Measurements from ENCODE around the gene FAM110C. TPM values are rescaled to one million over a fixed set of nuclear protein-coding genes. Genes with fewer than 3 reads are reported as not detected.
"Not testable (repeated sequence)": the region's sequence is repeated elsewhere in the genome, so short reads cannot be mapped to it uniquely, and the experiment has no call there.

FAM110C gene
- total RNA-seq, 1 experiment from 2014 or later = 10.3 TPM

DNA sequence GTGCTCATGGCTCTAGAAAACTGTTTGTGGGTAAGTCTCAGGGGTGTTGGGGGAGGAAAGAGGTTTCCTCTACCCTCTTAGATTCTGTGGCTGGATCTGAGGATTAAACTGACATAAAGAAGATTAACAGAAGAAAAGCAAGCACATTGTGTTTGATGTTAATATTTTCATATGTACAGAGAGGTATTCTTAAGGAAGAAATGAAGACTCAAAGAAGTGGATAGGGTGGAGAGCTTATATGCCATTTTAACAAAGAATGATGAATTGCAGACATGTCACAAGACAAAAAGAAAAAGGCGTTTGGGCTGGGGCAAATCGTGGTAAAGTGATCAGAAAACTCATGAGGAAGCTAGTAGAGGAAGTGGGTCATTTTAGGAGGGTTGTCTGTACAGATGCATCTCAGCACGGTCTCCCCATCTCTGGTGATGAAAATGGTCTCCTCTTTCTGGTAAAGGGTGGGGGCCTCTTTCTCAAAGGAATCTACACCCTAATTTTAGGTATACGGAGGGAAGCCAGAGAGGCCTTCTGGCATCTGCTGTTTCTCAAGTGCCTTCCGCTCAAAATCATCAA, 17.8 kb downstream of the FAM110C start:
- no peaks in the 10 kb centered on the region for H3K9me3 Mint-ChIP-seq (ENCODE audit: unreplicated experiment)

DNA sequence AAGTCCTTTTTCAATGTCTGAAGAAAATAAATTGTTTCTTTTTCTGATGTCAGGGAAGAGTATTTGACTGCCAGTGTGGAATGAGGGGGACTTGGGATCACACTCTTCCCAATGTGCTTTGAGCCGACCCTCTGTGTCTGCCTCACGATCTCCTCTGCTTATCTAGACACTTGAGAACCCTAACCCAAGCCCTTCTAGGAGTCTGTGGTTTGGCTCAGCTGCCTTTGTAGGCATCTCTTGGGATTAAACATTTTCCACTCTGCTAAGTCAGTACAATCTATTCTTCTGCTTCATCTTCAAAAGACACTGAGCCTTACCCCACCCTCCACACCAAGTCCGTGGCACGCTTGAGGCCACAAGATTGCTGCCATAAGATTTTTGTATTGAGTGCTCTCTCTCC, 19.4 kb downstream of the FAM110C start:
- TF ChIP-seq, protein P1, sequence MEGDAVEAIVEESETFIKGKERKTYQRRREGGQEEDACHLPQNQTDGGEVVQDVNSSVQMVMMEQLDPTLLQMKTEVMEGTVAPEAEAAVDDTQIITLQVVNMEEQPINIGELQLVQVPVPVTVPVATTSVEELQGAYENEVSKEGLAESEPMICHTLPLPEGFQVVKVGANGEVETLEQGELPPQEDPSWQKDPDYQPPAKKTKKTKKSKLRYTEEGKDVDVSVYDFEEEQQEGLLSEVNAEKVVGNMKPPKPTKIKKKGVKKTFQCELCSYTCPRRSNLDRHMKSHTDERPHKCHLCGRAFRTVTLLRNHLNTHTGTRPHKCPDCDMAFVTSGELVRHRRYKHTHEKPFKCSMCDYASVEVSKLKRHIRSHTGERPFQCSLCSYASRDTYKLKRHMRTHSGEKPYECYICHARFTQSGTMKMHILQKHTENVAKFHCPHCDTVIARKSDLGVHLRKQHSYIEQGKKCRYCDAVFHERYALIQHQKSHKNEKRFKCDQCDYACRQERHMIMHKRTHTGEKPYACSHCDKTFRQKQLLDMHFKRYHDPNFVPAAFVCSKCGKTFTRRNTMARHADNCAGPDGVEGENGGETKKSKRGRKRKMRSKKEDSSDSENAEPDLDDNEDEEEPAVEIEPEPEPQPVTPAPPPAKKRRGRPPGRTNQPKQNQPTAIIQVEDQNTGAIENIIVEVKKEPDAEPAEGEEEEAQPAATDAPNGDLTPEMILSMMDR (IDR thresholded peaks at IDR 0.05; ENCODE audit: unreplicated experiment) = no peak
- Mint-ChIP-seq H3K4me1 (ENCODE audit: insufficient read depth, unreplicated experiment) (peaks cover 12% of the 10 kb centered on the region), H3K27me3 (ENCODE audit: insufficient read depth, unreplicated experiment) (no peaks in the 10 kb centered on the region), H3K36me3 (ENCODE audit: insufficient read depth, unreplicated experiment) (no peaks in the 10 kb centered on the region), H3K27ac (ENCODE audit: low read depth, unreplicated experiment) (no peak overlapping the region), H3K9me3 (ENCODE audit: unreplicated experiment) (no peaks in the 10 kb centered on the region), H3K4me3 (ENCODE audit: unreplicated experiment) (no peak overlapping the region)
- DNase-seq (ENCODE audit: unreplicated experiment) = no peak
- intact Hi-C loops (cut with micrococcal nuclease) = no loop called here
- no TSS peak for BruUV-seq (replicated peaks)
- CTCF ChIA-PET = interaction anchor here (1.4 to 4.1 kb wide), 2 partner anchors 9 to 116 kb away, joined by 4 to 29 read pairs; no protein-coding TSS in a partner anchor
- POLR2A ChIA-PET = no interaction called here

More for the DNA sequence above, 17.8 kb downstream of the FAM110C start:
- no peaks in the 10 kb centered on the region for H3K36me3 Mint-ChIP-seq (ENCODE audit: insufficient read depth, unreplicated experiment)
- H3K27me3 Mint-ChIP-seq (ENCODE audit: insufficient read depth, unreplicated experiment) = no peaks in the 10 kb centered on the region
- no TSS peak for BruUV-seq (replicated peaks)
- H3K27ac Mint-ChIP-seq (ENCODE audit: low read depth, unreplicated experiment) = no peak overlapping the region
- ChIA-PET POLR2A (interaction anchor here (1.1 to 1.8 kb wide), 5 partner anchors 12 to 114 kb away, joined by 5 to 9 read pairs (median 6); partner anchors contain the start of gene FAM110C), CTCF (interaction anchor here (1.3 to 4.1 kb wide), 2 partner anchors 10 to 16 kb away, joined by 3 to 29 read pairs; no protein-coding TSS in a partner anchor)
- peaks cover 16% of the 10 kb centered on the region for H3K4me1 Mint-ChIP-seq (ENCODE audit: insufficient read depth, unreplicated experiment)
- intact Hi-C loops (cut with micrococcal nuclease) = no loop called here
- no peak overlapping the region for H3K4me3 Mint-ChIP-seq (ENCODE audit: unreplicated experiment)
- TF ChIP-seq, protein P1 (IDR thresholded peaks at IDR 0.05; ENCODE audit: unreplicated experiment) = no peak
- DNase-seq (ENCODE audit: unreplicated experiment) = no peak

DNA sequence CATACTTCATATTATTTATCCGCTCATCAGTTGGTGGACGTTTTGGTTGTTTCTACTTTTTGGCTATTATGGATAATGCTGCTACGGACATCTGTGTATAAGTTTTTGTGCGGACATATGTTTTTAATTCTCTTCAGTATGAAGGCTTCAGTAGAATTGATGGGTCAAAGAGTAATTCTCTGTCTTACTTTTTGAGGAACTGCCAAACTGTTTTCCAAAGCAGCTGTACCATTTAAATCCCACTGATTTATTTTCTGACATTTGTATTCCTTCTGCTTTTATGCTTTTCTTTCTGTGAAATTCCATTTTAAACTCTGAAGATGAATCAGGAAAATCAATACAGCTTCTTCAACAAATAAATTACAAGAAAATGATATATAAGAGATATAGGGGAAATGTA, 20.8 kb downstream of the FAM110C start:
- Mint-ChIP-seq H3K4me1 (ENCODE audit: insufficient read depth, unreplicated experiment) (peaks cover 12% of the 10 kb centered on the region), H3K9me3 (ENCODE audit: unreplicated experiment) (no peaks in the 10 kb centered on the region), H3K27ac (ENCODE audit: low read depth, unreplicated experiment) (no peak overlapping the region), H3K27me3 (ENCODE audit: insufficient read depth, unreplicated experiment) (no peaks in the 10 kb centered on the region), H3K36me3 (ENCODE audit: insufficient read depth, unreplicated experiment) (no peaks in the 10 kb centered on the region), H3K4me3 (ENCODE audit: unreplicated experiment) (no peak overlapping the region)
- CTCF ChIA-PET = no interaction called here
- no TSS peak for BruUV-seq (replicated peaks)
- TF ChIP-seq, protein P1 (IDR thresholded peaks at IDR 0.05; ENCODE audit: unreplicated experiment) = no peak
- DNase-seq (ENCODE audit: unreplicated experiment) = no peak
- intact Hi-C loops (cut with micrococcal nuclease) = no loop called here
- POLR2A ChIA-PET = no interaction called here

DNA sequence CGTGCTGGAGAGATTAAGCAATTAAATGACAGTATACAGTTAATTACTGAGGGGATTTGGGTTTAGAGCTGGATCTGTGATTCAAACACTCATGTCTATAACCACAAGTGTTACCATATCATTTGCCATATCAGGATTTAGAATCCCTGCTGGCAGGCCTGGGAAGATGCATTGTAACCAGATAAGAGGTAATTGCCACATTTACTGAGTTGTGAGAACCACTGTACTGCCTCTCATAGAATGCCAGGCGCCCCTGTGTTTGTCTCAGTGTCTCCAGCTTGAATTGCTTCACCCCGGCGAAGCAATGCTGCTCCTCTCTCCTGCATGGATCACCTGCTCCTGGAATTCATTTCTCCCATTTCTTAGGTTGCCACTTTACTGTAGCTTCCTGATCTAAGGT, 21.7 kb downstream of the FAM110C start:
- CTCF ChIA-PET = interaction anchor here (1.0 to 11.3 kb wide), 2 partner anchors 8 to 117 kb away, joined by 3 to 298 read pairs; no protein-coding TSS in a partner anchor
- H3K27ac Mint-ChIP-seq (ENCODE audit: low read depth, unreplicated experiment); H3K36me3 Mint-ChIP-seq (ENCODE audit: insufficient read depth, unreplicated experiment); H3K4me3 Mint-ChIP-seq (ENCODE audit: unreplicated experiment); intact Hi-C loops (cut with micrococcal nuclease); DNase-seq (ENCODE audit: unreplicated experiment); H3K9me3 Mint-ChIP-seq (ENCODE audit: unreplicated experiment); BruUV-seq (replicated peaks); H3K27me3 Mint-ChIP-seq (ENCODE audit: insufficient read depth, unreplicated experiment): not testable (repeated sequence)
- POLR2A ChIA-PET = interaction anchor here (1.3 to 6.7 kb wide), 3 partner anchors 22 to 117 kb away, joined by 3 to 35 read pairs (median 4); partner anchors contain the start of gene FAM110C
- H3K4me1 Mint-ChIP-seq (ENCODE audit: insufficient read depth, unreplicated experiment) = peaks cover 12% of the 10 kb centered on the region

Measured in MCF 10A (cell line).